ENCODE results near the gene GPR155.

DNA sequence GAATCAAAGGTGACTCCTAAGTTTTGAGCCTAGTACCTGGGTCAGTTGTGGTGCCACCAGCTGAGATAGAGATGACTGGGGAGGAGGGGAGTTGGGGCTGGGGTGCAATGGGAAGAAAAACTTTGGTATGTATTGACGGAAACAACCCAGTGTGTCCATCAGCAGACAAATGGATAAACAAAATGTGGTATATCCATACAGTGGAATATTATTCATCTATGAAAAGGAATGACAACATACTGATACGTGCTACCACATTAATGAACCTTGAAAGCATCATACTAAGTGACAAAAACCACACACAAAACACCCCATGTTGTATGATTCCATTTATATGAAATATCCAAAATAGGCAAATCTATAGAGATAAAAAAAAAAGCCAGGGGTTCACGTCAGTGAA is 41.1 kb upstream of the GPR155 start:
- TF ChIP-seq CTCF (conservative IDR thresholded peaks at IDR 0.05; ENCODE audit: low read length) (no peak), EZH2phosphoT487 (IDR thresholded peaks at IDR 0.05; ENCODE audit: borderline replicate concordance) (no peak)

Data from Loucy (cell line).